Measurements from ENCODE around the gene GCN1. TPM values are rescaled to one million over a fixed set of nuclear protein-coding genes. Genes with fewer than 3 reads are reported as not detected.

GCN1 gene
- total RNA-seq, 1 experiment from 2014 or later, result 181 TPM

DNA sequence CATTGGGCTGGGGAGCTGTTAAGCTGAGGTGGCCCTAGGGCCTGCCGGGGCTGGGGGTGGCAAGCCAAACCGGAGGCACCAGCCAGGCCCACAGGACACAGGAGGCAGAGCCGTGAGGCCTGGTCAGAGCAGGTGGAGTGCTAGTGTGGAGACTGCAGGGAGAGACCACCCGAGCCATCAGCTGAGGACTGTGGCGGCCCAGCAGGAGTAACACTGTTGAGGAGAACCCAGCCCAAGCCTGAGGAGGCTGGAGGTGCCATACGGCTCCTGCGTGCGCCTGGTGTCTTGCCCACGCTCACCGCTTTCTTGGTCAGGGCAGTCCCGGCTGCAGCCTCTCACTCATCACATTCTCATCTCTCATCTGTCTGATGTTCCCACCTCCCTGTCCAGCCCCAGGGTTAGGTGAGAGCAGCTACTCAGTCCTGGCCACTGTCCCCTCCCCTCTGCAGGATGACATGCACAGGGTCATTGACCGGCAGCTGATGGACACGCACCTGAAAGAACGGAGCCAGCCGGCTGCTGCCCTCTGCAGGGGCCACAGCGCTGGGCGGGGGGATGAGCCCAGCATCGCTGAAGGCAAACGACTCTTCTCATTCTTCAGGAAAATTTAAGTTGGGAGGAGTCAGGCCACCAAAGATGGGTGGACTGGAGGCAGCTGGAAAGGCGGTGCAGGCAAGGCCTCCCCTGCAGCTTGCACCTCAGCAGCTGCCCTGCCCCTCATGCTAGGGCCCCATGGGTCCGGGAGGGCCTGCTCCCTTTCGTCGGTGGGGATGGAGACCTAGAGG is 101.8 kb downstream of the GCN1 start:
- Mint-ChIP-seq H3K4me3 (no peak overlapping the region), H3K27ac (peak overlapping the region; percentile 82; the same call in 1 of the 2 replicates), H3K4me1 (peaks cover 37% of the 10 kb centered on the region), H3K27me3 (ENCODE audit: low read depth) (no peaks in the 10 kb centered on the region), H3K36me3 (peaks cover 4% of the 10 kb centered on the region), H3K9me3 (no peaks in the 10 kb centered on the region)
- ChIA-PET POLR2A (interaction anchor here (1.5 to 2.2 kb wide), 2 partner anchors 26 to 104 kb away, joined by 8 to 9 read pairs; partner anchors contain the start of gene BICDL1), CTCF (interaction anchor here (1.1 to 2.2 kb wide), 4 partner anchors 10 to 152 kb away, joined by 3 to 6 read pairs (median 4); no protein-coding TSS in a partner anchor)
- TF ChIP-seq CREB1 (CRISPR knock-in tag; IDR thresholded peaks at IDR 0.05) (0 out of 2 replicates have a peak, but pooled peaks have one; percentile 19), PRRX2 (CRISPR knock-in tag; IDR thresholded peaks at IDR 0.05) (no peak)
- TF ChIP-seq, protein P1, sequence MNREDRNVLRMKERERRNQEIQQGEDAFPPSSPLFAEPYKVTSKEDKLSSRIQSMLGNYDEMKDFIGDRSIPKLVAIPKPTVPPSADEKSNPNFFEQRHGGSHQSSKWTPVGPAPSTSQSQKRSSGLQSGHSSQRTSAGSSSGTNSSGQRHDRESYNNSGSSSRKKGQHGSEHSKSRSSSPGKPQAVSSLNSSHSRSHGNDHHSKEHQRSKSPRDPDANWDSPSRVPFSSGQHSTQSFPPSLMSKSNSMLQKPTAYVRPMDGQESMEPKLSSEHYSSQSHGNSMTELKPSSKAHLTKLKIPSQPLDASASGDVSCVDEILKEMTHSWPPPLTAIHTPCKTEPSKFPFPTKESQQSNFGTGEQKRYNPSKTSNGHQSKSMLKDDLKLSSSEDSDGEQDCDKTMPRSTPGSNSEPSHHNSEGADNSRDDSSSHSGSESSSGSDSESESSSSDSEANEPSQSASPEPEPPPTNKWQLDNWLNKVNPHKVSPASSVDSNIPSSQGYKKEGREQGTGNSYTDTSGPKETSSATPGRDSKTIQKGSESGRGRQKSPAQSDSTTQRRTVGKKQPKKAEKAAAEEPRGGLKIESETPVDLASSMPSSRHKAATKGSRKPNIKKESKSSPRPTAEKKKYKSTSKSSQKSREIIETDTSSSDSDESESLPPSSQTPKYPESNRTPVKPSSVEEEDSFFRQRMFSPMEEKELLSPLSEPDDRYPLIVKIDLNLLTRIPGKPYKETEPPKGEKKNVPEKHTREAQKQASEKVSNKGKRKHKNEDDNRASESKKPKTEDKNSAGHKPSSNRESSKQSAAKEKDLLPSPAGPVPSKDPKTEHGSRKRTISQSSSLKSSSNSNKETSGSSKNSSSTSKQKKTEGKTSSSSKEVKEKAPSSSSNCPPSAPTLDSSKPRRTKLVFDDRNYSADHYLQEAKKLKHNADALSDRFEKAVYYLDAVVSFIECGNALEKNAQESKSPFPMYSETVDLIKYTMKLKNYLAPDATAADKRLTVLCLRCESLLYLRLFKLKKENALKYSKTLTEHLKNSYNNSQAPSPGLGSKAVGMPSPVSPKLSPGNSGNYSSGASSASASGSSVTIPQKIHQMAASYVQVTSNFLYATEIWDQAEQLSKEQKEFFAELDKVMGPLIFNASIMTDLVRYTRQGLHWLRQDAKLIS (CRISPR knock-in tag; IDR thresholded peaks at IDR 0.05; ENCODE audit: borderline replicate concordance), result no peak
- DNase-seq (ENCODE audit: low spot score) (peak; percentile 45), ATAC-seq (no peak)

DNA sequence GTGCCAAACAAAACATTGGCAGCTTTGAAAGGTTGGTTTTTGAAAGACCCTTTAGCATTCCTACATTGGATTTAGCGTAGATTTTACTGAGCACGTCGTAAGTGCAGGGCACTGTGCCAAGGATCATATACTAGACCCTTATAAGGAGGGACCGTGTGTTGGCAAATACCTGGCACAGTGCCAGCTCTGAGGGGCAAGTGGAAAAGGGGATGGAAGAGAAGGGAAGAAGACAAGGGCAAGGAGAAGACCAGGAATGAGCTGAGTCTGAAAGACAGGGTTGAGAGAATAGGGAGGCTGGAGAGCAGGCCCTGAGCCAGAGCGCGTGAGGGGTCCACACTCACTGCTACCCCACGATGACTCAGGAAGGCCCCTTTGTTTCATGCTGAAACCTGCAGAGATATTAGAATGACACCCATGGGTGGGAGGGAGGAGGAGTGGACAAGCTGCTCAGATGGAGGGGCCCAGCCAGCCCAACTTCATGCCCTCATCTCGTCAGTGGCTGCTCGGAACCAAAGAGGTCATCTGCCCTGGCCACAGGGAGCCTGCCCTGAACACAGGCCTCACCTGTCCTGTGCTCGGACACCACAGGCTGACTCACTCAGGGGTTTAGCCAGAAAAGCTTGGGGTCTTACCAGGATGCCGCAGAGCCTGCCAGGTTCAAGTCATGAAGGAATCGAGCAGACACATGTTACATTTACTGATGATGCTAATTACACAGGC is 103.0 kb downstream of the GCN1 start:
- no peaks in the 10 kb centered on the region; the same call in none of the 2 replicates for H3K36me3 Mint-ChIP-seq
- CTCF ChIA-PET, result no interaction called here
- H3K9me3 Mint-ChIP-seq, result no peaks in the 10 kb centered on the region
- H3K4me1 Mint-ChIP-seq, result peaks cover 45% of the 10 kb centered on the region
- H3K27me3 Mint-ChIP-seq (ENCODE audit: low read depth), result no peaks in the 10 kb centered on the region
- TF ChIP-seq, protein P2, sequence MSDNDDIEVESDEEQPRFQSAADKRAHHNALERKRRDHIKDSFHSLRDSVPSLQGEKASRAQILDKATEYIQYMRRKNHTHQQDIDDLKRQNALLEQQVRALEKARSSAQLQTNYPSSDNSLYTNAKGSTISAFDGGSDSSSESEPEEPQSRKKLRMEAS (CRISPR knock-in tag; IDR thresholded peaks at IDR 0.05), result no peak
- TF ChIP-seq, protein P3, sequence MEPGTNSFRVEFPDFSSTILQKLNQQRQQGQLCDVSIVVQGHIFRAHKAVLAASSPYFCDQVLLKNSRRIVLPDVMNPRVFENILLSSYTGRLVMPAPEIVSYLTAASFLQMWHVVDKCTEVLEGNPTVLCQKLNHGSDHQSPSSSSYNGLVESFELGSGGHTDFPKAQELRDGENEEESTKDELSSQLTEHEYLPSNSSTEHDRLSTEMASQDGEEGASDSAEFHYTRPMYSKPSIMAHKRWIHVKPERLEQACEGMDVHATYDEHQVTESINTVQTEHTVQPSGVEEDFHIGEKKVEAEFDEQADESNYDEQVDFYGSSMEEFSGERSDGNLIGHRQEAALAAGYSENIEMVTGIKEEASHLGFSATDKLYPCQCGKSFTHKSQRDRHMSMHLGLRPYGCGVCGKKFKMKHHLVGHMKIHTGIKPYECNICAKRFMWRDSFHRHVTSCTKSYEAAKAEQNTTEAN (CRISPR knock-in tag; IDR thresholded peaks at IDR 0.05), result no peak
- TF ChIP-seq GRHL2 (CRISPR knock-in tag; IDR thresholded peaks at IDR 0.05; ENCODE audit: insufficient replicate concordance, severe bottlenecking), result no peak
- TF ChIP-seq, protein P1 (CRISPR knock-in tag; IDR thresholded peaks at IDR 0.05; ENCODE audit: borderline replicate concordance), result no peak
- TF ChIP-seq, protein P4, sequence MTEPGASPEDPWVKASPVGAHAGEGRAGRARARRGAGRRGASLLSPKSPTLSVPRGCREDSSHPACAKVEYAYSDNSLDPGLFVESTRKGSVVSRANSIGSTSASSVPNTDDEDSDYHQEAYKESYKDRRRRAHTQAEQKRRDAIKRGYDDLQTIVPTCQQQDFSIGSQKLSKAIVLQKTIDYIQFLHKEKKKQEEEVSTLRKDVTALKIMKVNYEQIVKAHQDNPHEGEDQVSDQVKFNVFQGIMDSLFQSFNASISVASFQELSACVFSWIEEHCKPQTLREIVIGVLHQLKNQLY (CRISPR knock-in tag; IDR thresholded peaks at IDR 0.05), result no peak
- DNase-seq (ENCODE audit: low spot score), result no peak
- H3K27ac Mint-ChIP-seq, result peak overlapping the region; percentile 82
- POLR2A ChIA-PET, result interaction anchor here (1.7 kb wide), 1 partner anchor 26 kb away, joined by 5 read pairs; the partner anchor contains the start of gene RAB35
- H3K4me3 Mint-ChIP-seq, result no peak overlapping the region
- no peak for ATAC-seq
